H1 (cell line): Measurements from ENCODE around the gene YPEL4. TPM values are rescaled to one million over a fixed set of nuclear protein-coding genes. Genes with fewer than 3 reads are reported as not detected.

Experiments
- CBX8 ChIP-seq: fragments of 300-800, 300-1000 bp; sonication (generic); IDR thresholded peaks from 2 replicates; pipeline ENCODE4 v1.7.1; 2016; ENCODE audit warnings: low read depth, low read length, borderline replicate concordance
- JUN ChIP-seq: IDR thresholded peaks from 2 replicates; pipeline ENCODE4 v1.6.1; 2011; ENCODE audit warnings: low read depth, mild to moderate bottlenecking, improper control_type of control experiment, low read length
- MAX ChIP-seq: IDR thresholded peaks from 2 replicates; pipeline ENCODE4 v1.6.1; 2012; ENCODE audit warnings: inconsistent platforms
- NRF1 ChIP-seq: IDR thresholded peaks from 2 replicates; pipeline ENCODE4 v1.6.1; 2011; ENCODE audit warnings: mild to moderate bottlenecking, low read depth, low read length, improper control_type of control experiment
- SIRT6 ChIP-seq: IDR thresholded peaks from one replicate; pipeline ENCODE4 v1.7.1; 2012; ENCODE audit warnings: low read length, inconsistent platforms
- TAF7 ChIP-seq: optimal IDR thresholded peaks from 2 replicates; pipeline ENCODE3; 2011; ENCODE audit warnings: low read depth, mild to moderate bottlenecking, inconsistent platforms, low read length, moderate library complexity, borderline replicate concordance
- TEAD4 ChIP-seq: IDR thresholded peaks from 2 replicates; pipeline ENCODE4 v1.6.1; 2012; ENCODE audit warnings: low read depth, low read length, inconsistent platforms, mixed read lengths
- USF2 ChIP-seq: IDR thresholded peaks from 2 replicates; pipeline ENCODE4 v1.6.1; 2011; ENCODE audit warnings: low read length, improper control_type of control experiment
- polyA plus RNA-seq, 7 experiments: library from polyadenylated mRNA; depleted of rRNA in 3 of 7; stranded (reverse) in 5 of 7; unstranded in 2 of 7; fragments of >200 nt in 5 of 7; fragments of 200-250 nt in 2 of 7; gene quantifications; 1 replicate in 5 of 7; 2 replicates in 1 of 7; 4 replicates in 1 of 7; pipeline versions ENCODE4 v1.2.1 to v1.2.3, GENCODE V29; 2011 to 2013; ENCODE audit warnings: missing spikeins in 2 of 7, mixed read lengths in 2 of 7
- total RNA-seq: library from RNA; stranded (reverse); fragmentation: NEBNext Ultra II Directional; extraction: Animal tissue kit (Norgen Biotek cat#: 25700); gene quantifications from 2 replicates; pipeline ENCODE4 v1.2.1, GENCODE V29; 2021

The YPEL4 gene
- total and polyA plus RNA-seq, 2 of the 8 experiments (the other 6 are each of a cell fraction or from before 2014, with no cell fraction given), result 0.13 to 0.38 TPM

DNA sequence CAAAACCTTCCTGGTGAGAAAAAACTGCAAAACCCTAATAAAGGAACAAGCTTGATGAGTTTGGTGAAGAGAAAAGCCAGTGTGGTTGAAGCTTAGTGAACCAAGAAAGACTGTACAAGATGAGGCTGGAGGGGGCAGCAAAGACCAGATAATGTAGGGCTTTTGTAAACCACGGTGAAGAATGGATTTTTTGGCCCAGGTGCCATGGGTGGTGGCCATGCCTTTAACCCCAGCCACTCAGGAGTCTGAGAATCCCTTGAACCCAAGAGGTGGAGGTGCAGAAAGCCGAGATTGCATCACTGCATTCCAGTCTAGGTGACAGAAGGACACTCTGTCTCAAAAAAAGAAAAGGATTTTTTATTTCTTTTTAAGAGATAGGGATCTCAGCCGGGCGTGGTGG is 13.2 kb upstream of the YPEL4 start (continued):
- TF ChIP-seq TEAD4 (no peak), USF2 (no peak), JUN (no peak), TAF7 (no peak), MAX (no peak), SIRT6 (no peak), CBX8 (no peak), NRF1 (no peak)
